Smooth muscle cell (in vitro differentiated cells): Measurements from ENCODE around the gene EMP2. TPM values are rescaled to one million over a fixed set of nuclear protein-coding genes. Genes with fewer than 3 reads are reported as not detected.

Source experiments
- DNase-seq: peaks from one replicate; lab custom pipeline; 2025; ENCODE audit not compliant: unreplicated experiment; lab: John Stamatoyannopoulos, UW
- H2AFZ ChIP-seq: fragments of 200-600 bp; sonication (generic); 2 replicates; pipeline ENCODE4 v1.6.0; 2016; ENCODE audit warnings: antibody characterized with exemption, low read depth, mild to moderate bottlenecking
- H3F3A ChIP-seq: fragments of 200-600 bp; sonication (generic); 2 replicates; pipeline ENCODE4 v1.6.0; 2017; ENCODE audit warnings: antibody characterized with exemption, low read depth
- H3K27ac ChIP-seq: fragments of 200-600 bp; sonication (generic); 2 replicates; pipeline ENCODE4 v1.5.1; 2016; ENCODE audit warnings: low read depth, mild to moderate bottlenecking
- H3K27me3 ChIP-seq: fragments of 200-600 bp; sonication (generic); 2 replicates; pipeline ENCODE4 v1.6.1; 2016; ENCODE audit warnings: low read depth, mild to moderate bottlenecking
- H3K36me3 ChIP-seq: fragments of 200-600 bp; sonication (generic); 2 replicates; pipeline ENCODE4 v1.5.1; 2016; ENCODE audit warnings: low read depth
- H3K4me1 ChIP-seq: fragments of 200-600 bp; sonication (generic); 2 replicates; pipeline ENCODE4 v1.5.1; 2016; ENCODE audit warnings: low read depth
- H3K4me2 ChIP-seq: fragments of 200-600 bp; sonication (generic); 2 replicates; pipeline ENCODE4 v1.6.0; 2016; ENCODE audit warnings: mild to moderate bottlenecking
- H3K4me3 ChIP-seq: fragments of 200-600 bp; sonication (generic); 2 replicates; pipeline ENCODE4 v1.5.1; 2016; ENCODE audit warnings: mild to moderate bottlenecking
- H3K79me2 ChIP-seq: fragments of 200-600 bp; sonication (generic); 2 replicates; pipeline ENCODE4 v1.6.0; 2016; ENCODE audit warnings: low read depth, mild to moderate bottlenecking
- H3K9ac ChIP-seq: fragments of 200-600 bp; sonication (generic); 2 replicates; pipeline ENCODE4 v1.6.0; 2016; ENCODE audit warnings: low read depth
- H3K9me3 ChIP-seq: fragments of 200-600 bp; sonication (generic); replicated peaks from 2 replicates; pipeline ENCODE4 v1.5.1; 2016; ENCODE audit warnings: low read depth
- H4K20me1 ChIP-seq: fragments of 200-600 bp; sonication (generic); 2 replicates; pipeline ENCODE4 v1.6.0; 2016; ENCODE audit warnings: low read depth
- WGBS: methylation state at CpG from one replicate; pipeline ENCODE4 v1.1.7; 2016; ENCODE audit warnings: low lambda C conversion rate; 5-methylcytosine and 5-hydroxymethylcytosine counted together
- polyA plus RNA-seq: library from polyadenylated mRNA; unstranded; fragments of >200 nt; fragmentation: Nextera tagmentation; extraction: Ambion mirVana; gene quantifications from 2 replicates; pipeline ENCODE4 v1.2.1, GENCODE V29; 2016
- total RNA-seq: library from RNA; depleted of rRNA; stranded (reverse); fragments of >200 nt; gene quantifications from 2 replicates; pipeline ENCODE4 v1.2.3, GENCODE V29; 2014
- TF ChIP-seq, protein P1 (sequence below): fragments of 200-600 bp; sonication (generic); IDR thresholded peaks from 2 replicates; pipeline ENCODE4 v1.5.1; 2017; ENCODE audit warnings: borderline replicate concordance, mild to moderate bottlenecking, antibody characterized with exemption; ENCODE audit not compliant: insufficient read depth, poor library complexity, severe bottlenecking

The EMP2 gene
- total and polyA plus RNA-seq, 2 experiments from 2014 or later = 3.9 to 20.7 TPM

DNA sequence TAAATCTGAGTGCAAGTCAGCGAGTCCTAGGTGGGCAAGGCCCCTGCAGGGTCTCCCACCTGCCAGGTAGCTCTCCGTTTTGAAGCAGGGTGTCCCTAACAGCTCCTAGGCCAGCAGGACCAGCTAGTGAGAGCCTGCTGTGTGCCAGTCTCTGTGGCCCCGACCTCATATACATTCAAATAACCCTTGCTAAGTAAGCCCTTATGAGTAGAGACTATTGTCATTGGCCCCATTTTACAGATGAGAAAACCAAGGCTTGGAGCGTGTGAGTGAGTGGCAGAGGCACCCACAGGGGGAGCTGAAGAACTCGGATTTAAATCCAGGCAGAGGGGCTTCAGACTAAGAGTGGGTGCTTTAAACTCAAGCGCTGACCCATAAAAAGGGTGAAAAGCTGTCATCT is 39.7 kb upstream of the EMP2 start:
- WGBS = 88% methylated on average over 6 of the region's 6 CpGs

DNA sequence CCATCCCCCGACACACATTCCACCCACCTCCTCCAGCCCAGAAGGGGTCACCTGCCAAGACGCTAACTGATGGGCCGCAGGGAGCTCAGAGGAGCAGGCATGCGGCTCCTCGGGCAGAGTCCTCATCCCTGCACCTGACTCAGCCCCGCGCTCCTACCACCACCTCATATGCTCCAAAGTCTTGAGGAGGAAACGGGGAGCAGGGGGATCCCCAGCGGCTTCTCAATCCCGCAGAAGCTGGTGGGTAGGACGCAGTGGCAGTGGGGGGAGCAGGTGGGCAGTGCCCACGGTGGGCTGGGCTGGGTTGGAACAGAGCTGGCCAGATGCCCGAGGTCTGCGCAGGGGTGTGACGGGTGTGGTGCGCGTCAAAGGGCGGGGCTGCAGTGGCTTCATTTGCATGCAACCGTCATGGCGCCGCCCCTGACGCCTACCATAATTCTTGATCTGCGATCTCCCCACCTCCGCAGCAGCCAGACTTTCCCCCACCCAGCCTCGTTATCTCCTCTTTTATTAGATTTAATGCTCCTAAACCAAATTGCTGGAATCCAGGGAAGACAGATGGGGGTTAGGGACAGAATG is 39.0 kb upstream of the EMP2 start:
- H3K27me3 ChIP-seq = no peaks in the 10 kb centered on the region
- H3K9ac ChIP-seq = no peak overlapping the region
- TF ChIP-seq, protein P1, sequence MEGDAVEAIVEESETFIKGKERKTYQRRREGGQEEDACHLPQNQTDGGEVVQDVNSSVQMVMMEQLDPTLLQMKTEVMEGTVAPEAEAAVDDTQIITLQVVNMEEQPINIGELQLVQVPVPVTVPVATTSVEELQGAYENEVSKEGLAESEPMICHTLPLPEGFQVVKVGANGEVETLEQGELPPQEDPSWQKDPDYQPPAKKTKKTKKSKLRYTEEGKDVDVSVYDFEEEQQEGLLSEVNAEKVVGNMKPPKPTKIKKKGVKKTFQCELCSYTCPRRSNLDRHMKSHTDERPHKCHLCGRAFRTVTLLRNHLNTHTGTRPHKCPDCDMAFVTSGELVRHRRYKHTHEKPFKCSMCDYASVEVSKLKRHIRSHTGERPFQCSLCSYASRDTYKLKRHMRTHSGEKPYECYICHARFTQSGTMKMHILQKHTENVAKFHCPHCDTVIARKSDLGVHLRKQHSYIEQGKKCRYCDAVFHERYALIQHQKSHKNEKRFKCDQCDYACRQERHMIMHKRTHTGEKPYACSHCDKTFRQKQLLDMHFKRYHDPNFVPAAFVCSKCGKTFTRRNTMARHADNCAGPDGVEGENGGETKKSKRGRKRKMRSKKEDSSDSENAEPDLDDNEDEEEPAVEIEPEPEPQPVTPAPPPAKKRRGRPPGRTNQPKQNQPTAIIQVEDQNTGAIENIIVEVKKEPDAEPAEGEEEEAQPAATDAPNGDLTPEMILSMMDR = no peak
- H4K20me1 ChIP-seq = no peaks in the 10 kb centered on the region
- H3K27ac ChIP-seq = no peak overlapping the region
- 64% methylated on average over 23 of the region's 25 CpGs for WGBS
- no peaks in the 10 kb centered on the region for H3F3A ChIP-seq
- H3K4me2 ChIP-seq = no peak overlapping the region
- no peak overlapping the region for H2AFZ ChIP-seq
- no peaks in the 10 kb centered on the region for H3K36me3 ChIP-seq
- H3K4me3 ChIP-seq = no peak overlapping the region
- no peaks in the 10 kb centered on the region for H3K79me2 ChIP-seq
- H3K9me3 ChIP-seq = no peaks in the 10 kb centered on the region
- peaks cover 13% of the 10 kb centered on the region for H3K4me1 ChIP-seq
- DNase-seq = no peak

More for the DNA sequence above, 39.7 kb upstream of the EMP2 start:
- no peak overlapping the region for H3K4me3 ChIP-seq
- H3K9ac ChIP-seq = no peak overlapping the region
- H3K4me2 ChIP-seq = no peak overlapping the region
- no peaks in the 10 kb centered on the region for H4K20me1 ChIP-seq
- H3K79me2 ChIP-seq = no peaks in the 10 kb centered on the region
- H3K36me3 ChIP-seq = no peaks in the 10 kb centered on the region
- no peak for DNase-seq
- no peak overlapping the region for H2AFZ ChIP-seq
- H3K4me1 ChIP-seq = peaks cover 13% of the 10 kb centered on the region
- H3K27ac ChIP-seq = no peak overlapping the region
- H3K27me3 ChIP-seq = no peaks in the 10 kb centered on the region
- TF ChIP-seq, protein P1 = no peak
- H3F3A ChIP-seq = no peaks in the 10 kb centered on the region
- no peaks in the 10 kb centered on the region for H3K9me3 ChIP-seq

DNA sequence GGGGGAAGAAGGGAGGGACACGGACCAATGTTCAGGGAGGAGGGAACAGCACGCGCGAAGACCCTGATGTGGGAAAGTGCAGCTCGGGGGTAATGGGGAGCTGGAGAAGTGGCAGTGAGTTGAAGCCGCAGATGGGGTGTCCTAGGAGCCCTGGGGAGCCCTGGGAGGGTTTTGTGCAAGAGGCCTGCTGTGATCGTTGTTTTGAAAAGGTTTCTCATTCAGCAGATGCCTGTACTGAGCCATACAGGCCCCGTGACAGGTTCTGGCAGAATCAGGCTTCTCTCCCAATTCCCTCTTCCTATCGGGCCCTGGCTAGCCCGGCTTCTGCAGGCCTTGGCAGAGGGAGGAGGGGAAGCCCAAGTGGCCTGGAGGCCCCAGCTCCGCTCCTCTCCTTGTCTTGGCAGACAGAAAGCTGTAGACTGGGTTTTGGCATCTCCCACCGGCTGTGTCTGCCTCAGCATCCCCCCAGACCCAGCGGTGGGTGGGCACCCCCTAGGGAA is 38.4 kb upstream of the EMP2 start:
- 70% methylated on average over 13 of the region's 13 CpGs for WGBS
- no peak for DNase-seq
- TF ChIP-seq, protein P1 = no peak
- H3K4me1 ChIP-seq = peaks cover 13% of the 10 kb centered on the region
- H4K20me1 ChIP-seq = no peaks in the 10 kb centered on the region
- no peaks in the 10 kb centered on the region for H3K27me3 ChIP-seq
- H2AFZ ChIP-seq = no peak overlapping the region
- H3K4me2 ChIP-seq = no peak overlapping the region
- H3K27ac ChIP-seq = no peak overlapping the region
- H3K79me2 ChIP-seq = no peaks in the 10 kb centered on the region
- no peaks in the 10 kb centered on the region for H3F3A ChIP-seq
- no peaks in the 10 kb centered on the region for H3K9me3 ChIP-seq
- no peaks in the 10 kb centered on the region for H3K36me3 ChIP-seq
- H3K4me3 ChIP-seq = no peak overlapping the region
- no peak overlapping the region for H3K9ac ChIP-seq
